Gastroesophageal sphincter (tissue), 4 donors: Measurements from ENCODE around the gene DDC. TPM values are rescaled to one million over a fixed set of nuclear protein-coding genes. Genes with fewer than 3 reads are reported as not detected.

ENCODE experiments used
- ATAC-seq: fragments of 150-250 bp; one replicate; pipeline ENCODE4 v1.9.1; 2016; ENCODE audit warnings: mild to moderate bottlenecking, moderate library complexity
- H3K27ac ChIP-seq, 4 donors: fragments of 200-600 bp; sonication (generic) in 3 of 4; 1 replicate in 3 of 4; 2 replicates in 1 of 4; pipeline ENCODE4 v1.5.1; 2016 to 2019
- H3K27me3 ChIP-seq: fragments of 200-600 bp; sonication (generic); one replicate; pipeline ENCODE4 v1.5.1; 2019
- H3K36me3 ChIP-seq, 2 donors: fragments of 200-600 bp; sonication (generic); one replicate each; pipeline ENCODE4 v1.5.1; 2019; ENCODE audit warnings: control low read depth in 1 of 2
- H3K4me1 ChIP-seq, 3 donors: fragments of 200-600 bp; sonication (generic); 1 replicate in 2 of 3; 2 replicates in 1 of 3; pipeline ENCODE4 v1.5.1; 2016 to 2019; ENCODE audit warnings: control low read depth in 2 of 3
- H3K4me3 ChIP-seq, 2 donors: fragments of 200-600 bp; sonication (generic); one replicate each; pipeline ENCODE4 v1.5.1; 2019; ENCODE audit warnings: mild to moderate bottlenecking in 1 of 2, moderate library complexity in 1 of 2
- H3K9me3 ChIP-seq, 3 donors: fragments of 200-600 bp; sonication (generic); one replicate each; pipeline ENCODE4 v1.5.1; 2017 to 2019; ENCODE audit warnings: control low read depth in 2 of 3
- CTCF ChIP-seq, 4 experiments: fragments of 200-600 bp in 2 of 4; fragments of 450-650 bp in 2 of 4; sonication (generic) in 1 of 4; IDR thresholded peaks; one replicate each; pipeline ENCODE4 v1.5.1; 2017 to 2019; ENCODE audit warnings: antibody characterized with exemption in 4 of 4, mild to moderate bottlenecking in 2 of 4, moderate library complexity in 2 of 4
- EP300 ChIP-seq: sonication (generic); formaldehyde crosslinking; IDR thresholded peaks from one replicate; pipeline ENCODE4 v1.6.1; 2017; ENCODE audit warnings: antibody characterized with exemption, mild to moderate bottlenecking
- POLR2A ChIP-seq, 2 donors: fragments of 450-650 bp; IDR thresholded peaks; one replicate each; pipeline ENCODE4 v1.6.1; 2017; ENCODE audit warnings: antibody characterized with exemption in 2 of 2, mild to moderate bottlenecking in 2 of 2, moderate library complexity in 1 of 2
- POLR2AphosphoS5 ChIP-seq: sonication (generic); formaldehyde crosslinking; IDR thresholded peaks from one replicate; pipeline ENCODE4 v1.6.1; 2017; ENCODE audit warnings: antibody characterized with exemption
- WGBS, 2 donors: methylation state at CpG; one replicate each; pipeline ENCODE4 v1.1.5; 2018; ENCODE audit warnings: low coverage in 1 of 2; 5-methylcytosine and 5-hydroxymethylcytosine counted together
- total RNA-seq, 4 donors: library from RNA; depleted of rRNA; stranded (reverse); fragments of >200 nt; gene quantifications; one replicate each; pipeline ENCODE4 v1.1.0, GENCODE V29; 2016

The DDC gene
- total RNA-seq, 4 donors from 2014 or later: not detected

GRCh38 chr7:50446542-50446960, 118.7 kb downstream of the DDC start:
- Histone ChIP-seq H3K36me3 (peaks cover 0 to 45% of the 10 kb centered on the region in 2 donors), H3K27ac (no peak overlapping the region), H3K4me1 (peaks cover 0 to 22% (median 6%) of the 10 kb centered on the region in 3 donors), H3K27me3 (no peaks in the 10 kb centered on the region), H3K9me3 (no peaks in the 10 kb centered on the region), H3K4me3 (no peak overlapping the region)
- 83 to 91% methylated on average over 4 of the region's 4 CpGs for WGBS, 2 donors
- TF ChIP-seq POLR2AphosphoS5: no peak
- TF ChIP-seq POLR2A (IDR thresholded peaks at IDR 0.05): no peak
- no peak for TF ChIP-seq EP300
- no peak for TF ChIP-seq CTCF (IDR thresholded peaks at IDR 0.05)
- no peak for ATAC-seq

GRCh38 chr7:50436133-50436806, 128.9 kb downstream of the DDC start:
- Histone ChIP-seq H3K27ac (no peak overlapping the region), H3K27me3 (no peaks in the 10 kb centered on the region), H3K36me3 (peaks cover 0 to 33% of the 10 kb centered on the region in 2 donors), H3K9me3 (peaks cover 0 to 3% (median 0%) of the 10 kb centered on the region in 3 donors), H3K4me1 (no peaks in the 10 kb centered on the region), H3K4me3 (no peak overlapping the region)
- TF ChIP-seq POLR2AphosphoS5 (no peak), CTCF (IDR thresholded peaks at IDR 0.05) (no peak), EP300 (no peak), POLR2A (IDR thresholded peaks at IDR 0.05) (no peak)
- ATAC-seq: no peak
- 74 to 77% methylated on average over 2 to 3 of the region's 3 CpGs for WGBS, 2 donors

- TF ChIP-seq POLR2A (IDR thresholded peaks at IDR 0.05) (no peak), POLR2AphosphoS5 (no peak), EP300 (no peak), CTCF (IDR thresholded peaks at IDR 0.05) (no peak)
- Histone ChIP-seq H3K36me3 (no peaks in the 10 kb centered on the region), H3K9me3 (no peaks in the 10 kb centered on the region), H3K27ac (no peak overlapping the region), H3K4me3 (no peak overlapping the region), H3K27me3 (no peaks in the 10 kb centered on the region), H3K4me1 (no peaks in the 10 kb centered on the region)
- 67 to 81% methylated on average over 3 to 4 of the region's 4 CpGs for WGBS, 2 donors
- no peak for ATAC-seq
Measured at GRCh38 chr7:50431722-50432305, 133.4 kb downstream of the DDC start.

DNA sequence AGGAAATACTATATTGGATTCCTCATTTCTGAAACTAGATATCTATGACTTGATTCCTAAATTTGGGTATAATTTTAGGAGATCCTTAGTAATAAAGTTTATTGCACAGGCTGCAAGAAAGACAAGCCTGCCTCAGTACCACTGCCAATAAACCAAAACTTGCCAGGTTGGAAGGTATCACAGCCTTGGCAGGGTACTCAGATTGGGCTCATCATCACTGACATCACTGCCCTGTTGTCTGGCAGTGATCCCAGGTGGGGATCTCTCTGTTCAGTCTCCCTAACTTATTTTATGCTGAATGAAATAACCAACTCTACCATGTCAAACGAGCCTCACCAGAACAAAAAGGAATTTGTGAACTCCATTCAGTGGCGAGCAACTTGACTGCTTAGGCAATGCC, 133.9 kb downstream of the DDC start:
- 94% methylated on average over 2 of the region's 2 CpGs; no CpG with 5 or more reads in 1 of the 2 donors for WGBS, 2 donors

More for the DNA sequence above, 133.9 kb downstream of the DDC start:
- Histone ChIP-seq H3K4me1 (no peaks in the 10 kb centered on the region), H3K27ac (no peak overlapping the region), H3K27me3 (no peaks in the 10 kb centered on the region), H3K9me3 (no peaks in the 10 kb centered on the region), H3K4me3 (no peak overlapping the region), H3K36me3 (no peaks in the 10 kb centered on the region)
- no peak for TF ChIP-seq EP300
- no peak for TF ChIP-seq POLR2AphosphoS5
- no peak for TF ChIP-seq CTCF (IDR thresholded peaks at IDR 0.05)
- TF ChIP-seq POLR2A (IDR thresholded peaks at IDR 0.05): no peak
- ATAC-seq: no peak
